Measurements from ENCODE around the gene ATP6V0B. TPM values are rescaled to one million over a fixed set of nuclear protein-coding genes. Genes with fewer than 3 reads are reported as not detected.

ATP6V0B gene
- total and polyA plus RNA-seq, 2 donors (not counting 3 experiments of a cell fraction or from before 2014, with no cell fraction given): 110 to 325 TPM

GRCh38 chr1:43973981-43974442, 748 bp upstream of the ATP6V0B start:
- Histone ChIP-seq H3K9ac (replicated peaks; ENCODE audit: extremely low read depth, insufficient read depth, low read length) (peak overlapping the region; percentile 80), H4K20me1 (replicated peaks; ENCODE audit: control insufficient read depth, extremely low read depth, insufficient read depth, low read length) (no peaks in the 10 kb centered on the region), H3K9me1 (replicated peaks; ENCODE audit: control insufficient read depth, extremely low read depth, insufficient read depth, low read length) (no peaks in the 10 kb centered on the region), H3K4me2 (ENCODE audit: insufficient read depth, low read length) (peak overlapping the region; percentile 84), H3K27ac (ENCODE audit: insufficient read depth, low read depth, low read length) (no peak overlapping the region), H2AFZ (ENCODE audit: low read depth, low read length) (peak overlapping the region; percentile 95), H3K36me3 (ENCODE audit: control insufficient read depth in 2 of 2, extremely low read depth in 1 of 2, insufficient read depth in 2 of 2, low read length in 2 of 2) (peaks cover 0 to 15% of the 10 kb centered on the region in 2 experiments), H3K4me1 (ENCODE audit: control insufficient read depth, extremely low read depth, insufficient read depth, low read length) (peaks cover 29% of the 10 kb centered on the region), H3K79me2 (ENCODE audit: control insufficient read depth, insufficient read depth, low read length) (peaks cover 30% of the 10 kb centered on the region), H3K27me3 (ENCODE audit: control insufficient read depth in 2 of 2, insufficient read depth in 2 of 2, low read length in 2 of 2) (no peaks in the 10 kb centered on the region), H3K4me3 (replicated peaks in 1 of 3; ENCODE audit: insufficient read depth in 1 of 3, low read depth in 1 of 3, low read length in 3 of 3) (peak overlapping the region; percentile 69 to 73 (median 71)), H3K9me3 (replicated peaks; ENCODE audit: control insufficient read depth, insufficient read depth, low read length) (no peaks in the 10 kb centered on the region)
- no TSS peak for BruUV-seq (replicated peaks)
- POLR2A ChIA-PET: no interaction called here
- no peak for FAIRE-seq
- no peak for DNase-seq (ENCODE audit: low read depth, low spot score)
- CTCF ChIA-PET: interaction anchor here (1.2 to 1.9 kb wide), 5 partner anchors 16 to 211 kb away, joined by 3 to 11 read pairs (median 4); no protein-coding TSS in a partner anchor
- intact Hi-C loops (cut with micrococcal nuclease): loop anchor here (1.0 kb wide), 1 partner anchor 28 kb away; the partner anchor contains the start of gene IPO13
- no peak for TF ChIP-seq MAX (IDR thresholded peaks at IDR 0.05; ENCODE audit: insufficient read depth, insufficient read length)
- TF ChIP-seq MYC (IDR thresholded peaks at IDR 0.05; ENCODE audit: low read depth, low read length): no peak
- no peak for TF ChIP-seq POLR2AphosphoS5 (IDR thresholded peaks at IDR 0.05; ENCODE audit: insufficient read depth, low read depth, low read length)
- dilution Hi-C loops (cut with MboI; ENCODE audit: extremely low pct_ligation_motif_present, low sequenced_read_pairs): no loop called here

- Histone ChIP-seq H3K9me1 (replicated peaks; ENCODE audit: control insufficient read depth, extremely low read depth, insufficient read depth, low read length) (no peaks in the 10 kb centered on the region), H3K9me3 (replicated peaks; ENCODE audit: control insufficient read depth, insufficient read depth, low read length) (no peaks in the 10 kb centered on the region), H3K27ac (ENCODE audit: insufficient read depth, low read depth, low read length) (peak overlapping the region; percentile 48), H3K4me3 (replicated peaks in 1 of 3; ENCODE audit: insufficient read depth in 1 of 3, low read depth in 1 of 3, low read length in 3 of 3) (peak overlapping the region; percentile 69 to 73 (median 71)), H3K4me1 (ENCODE audit: control insufficient read depth, extremely low read depth, insufficient read depth, low read length) (peaks cover 33% of the 10 kb centered on the region), H3K4me2 (ENCODE audit: insufficient read depth, low read length) (peak overlapping the region; percentile 62), H3K9ac (replicated peaks; ENCODE audit: extremely low read depth, insufficient read depth, low read length) (peak overlapping the region; percentile 80), H3K36me3 (ENCODE audit: control insufficient read depth in 2 of 2, extremely low read depth in 1 of 2, insufficient read depth in 2 of 2, low read length in 2 of 2) (peaks cover 0 to 15% of the 10 kb centered on the region in 2 experiments), H2AFZ (ENCODE audit: low read depth, low read length) (peak overlapping the region; percentile 83), H3K79me2 (ENCODE audit: control insufficient read depth, insufficient read depth, low read length) (peaks cover 37% of the 10 kb centered on the region), H4K20me1 (replicated peaks; ENCODE audit: control insufficient read depth, extremely low read depth, insufficient read depth, low read length) (no peaks in the 10 kb centered on the region), H3K27me3 (ENCODE audit: control insufficient read depth in 2 of 2, insufficient read depth in 2 of 2, low read length in 2 of 2) (no peaks in the 10 kb centered on the region)
- DNase-seq (ENCODE audit: low read depth, low spot score) (peak; percentile 35), FAIRE-seq (peak; percentile 75)
- ChIA-PET CTCF (interaction anchor here (0.6 to 1.9 kb wide), 13 partner anchors 13 to 212 kb away, joined by 3 to 11 read pairs (median 3); no protein-coding TSS in a partner anchor), POLR2A (no interaction called here)
- no TSS peak for BruUV-seq (replicated peaks)
- TF ChIP-seq FOS (IDR thresholded peaks at IDR 0.05; ENCODE audit: borderline replicate concordance, insufficient read depth, low read length) (no peak), GATA2 (IDR thresholded peaks at IDR 0.05; ENCODE audit: insufficient read depth, insufficient read length, low read depth, low read length) (no peak), POLR2A (IDR thresholded peaks at IDR 0.05; ENCODE audit: low read depth, low read length) (no peak), EZH2 (IDR thresholded peaks at IDR 0.05; ENCODE audit: borderline replicate concordance, low read depth, low read length, severe bottlenecking) (no peak), JUN (IDR thresholded peaks at IDR 0.05; ENCODE audit: borderline replicate concordance, insufficient read depth, insufficient read length, low read depth) (no peak), POLR2AphosphoS5 (IDR thresholded peaks at IDR 0.05; ENCODE audit: insufficient read depth, low read depth, low read length) (no peak), MYC (IDR thresholded peaks at IDR 0.05; ENCODE audit: low read depth, low read length) (no peak), CTCF (IDR thresholded peaks at IDR 0.05; ENCODE audit: extremely low read depth in 1 of 2, insufficient read depth in 1 of 2, low read depth in 1 of 2, low read length in 2 of 2) (no peak), MAX (IDR thresholded peaks at IDR 0.05; ENCODE audit: insufficient read depth, insufficient read length) (no peak)
- intact Hi-C loops (cut with micrococcal nuclease) (no loop called here), dilution Hi-C loops (cut with MboI; ENCODE audit: extremely low pct_ligation_motif_present, low sequenced_read_pairs) (no loop called here)
Measured at GRCh38 chr1:43975249-43975961, 645 bp downstream of the ATP6V0B start.
